ENCODE results near the gene VANGL2. TPM values are rescaled to one million over a fixed set of nuclear protein-coding genes. Genes with fewer than 3 reads are reported as not detected.
A peak's percentile ranks its signal among the peaks of the same experiment; 100 is the strongest.

VANGL2 gene
- total and polyA plus RNA-seq, 2 experiments from 2014 or later = 17.7 to 51.3 TPM

DNA sequence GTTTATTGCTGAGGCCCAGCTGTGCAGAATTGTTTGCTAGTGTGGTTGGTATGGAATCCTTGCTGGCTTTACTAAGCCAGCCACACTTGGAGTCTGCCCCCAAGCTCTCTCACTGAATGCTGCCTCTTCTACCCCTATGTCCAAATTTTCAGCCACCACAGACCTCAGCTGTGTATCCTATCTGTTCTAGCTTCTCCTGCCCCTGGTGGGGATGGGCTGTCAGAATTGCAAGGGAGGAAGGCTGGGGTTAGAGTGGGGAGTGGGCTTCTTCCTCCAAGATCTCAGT is 29.1 kb upstream of the VANGL2 start:
- peaks cover 10% of the 10 kb centered on the region for H3K27me3 Mint-ChIP-seq (ENCODE audit: insufficient read depth, low read depth, poor library complexity)
- H3K27ac ChIP-seq (ENCODE audit: low read depth) = no peak overlapping the region
- H3K36me3 Mint-ChIP-seq (ENCODE audit: low read depth) = no peaks in the 10 kb centered on the region; the same call in 2 of the 3 replicates
- peak overlapping the region; percentile 37 for H3K27ac Mint-ChIP-seq
- TF ChIP-seq POLR2AphosphoS5 (IDR thresholded peaks at IDR 0.05; ENCODE audit: low read depth) = no peak
- TF ChIP-seq, protein P1, sequence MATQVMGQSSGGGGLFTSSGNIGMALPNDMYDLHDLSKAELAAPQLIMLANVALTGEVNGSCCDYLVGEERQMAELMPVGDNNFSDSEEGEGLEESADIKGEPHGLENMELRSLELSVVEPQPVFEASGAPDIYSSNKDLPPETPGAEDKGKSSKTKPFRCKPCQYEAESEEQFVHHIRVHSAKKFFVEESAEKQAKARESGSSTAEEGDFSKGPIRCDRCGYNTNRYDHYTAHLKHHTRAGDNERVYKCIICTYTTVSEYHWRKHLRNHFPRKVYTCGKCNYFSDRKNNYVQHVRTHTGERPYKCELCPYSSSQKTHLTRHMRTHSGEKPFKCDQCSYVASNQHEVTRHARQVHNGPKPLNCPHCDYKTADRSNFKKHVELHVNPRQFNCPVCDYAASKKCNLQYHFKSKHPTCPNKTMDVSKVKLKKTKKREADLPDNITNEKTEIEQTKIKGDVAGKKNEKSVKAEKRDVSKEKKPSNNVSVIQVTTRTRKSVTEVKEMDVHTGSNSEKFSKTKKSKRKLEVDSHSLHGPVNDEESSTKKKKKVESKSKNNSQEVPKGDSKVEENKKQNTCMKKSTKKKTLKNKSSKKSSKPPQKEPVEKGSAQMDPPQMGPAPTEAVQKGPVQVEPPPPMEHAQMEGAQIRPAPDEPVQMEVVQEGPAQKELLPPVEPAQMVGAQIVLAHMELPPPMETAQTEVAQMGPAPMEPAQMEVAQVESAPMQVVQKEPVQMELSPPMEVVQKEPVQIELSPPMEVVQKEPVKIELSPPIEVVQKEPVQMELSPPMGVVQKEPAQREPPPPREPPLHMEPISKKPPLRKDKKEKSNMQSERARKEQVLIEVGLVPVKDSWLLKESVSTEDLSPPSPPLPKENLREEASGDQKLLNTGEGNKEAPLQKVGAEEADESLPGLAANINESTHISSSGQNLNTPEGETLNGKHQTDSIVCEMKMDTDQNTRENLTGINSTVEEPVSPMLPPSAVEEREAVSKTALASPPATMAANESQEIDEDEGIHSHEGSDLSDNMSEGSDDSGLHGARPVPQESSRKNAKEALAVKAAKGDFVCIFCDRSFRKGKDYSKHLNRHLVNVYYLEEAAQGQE (IDR thresholded peaks at IDR 0.05; ENCODE audit: unreplicated experiment) = no peak
- TF ChIP-seq EZH2phosphoT487 (IDR thresholded peaks at IDR 0.05; ENCODE audit: unreplicated experiment) = no peak
- no peak for TF ChIP-seq ZNF331 (CRISPR knock-in tag; IDR thresholded peaks at IDR 0.05; ENCODE audit: low read depth)
- TF ChIP-seq NANOG (IDR thresholded peaks at IDR 0.05; ENCODE audit: borderline replicate concordance) = no peak
- TF ChIP-seq, protein P2, sequence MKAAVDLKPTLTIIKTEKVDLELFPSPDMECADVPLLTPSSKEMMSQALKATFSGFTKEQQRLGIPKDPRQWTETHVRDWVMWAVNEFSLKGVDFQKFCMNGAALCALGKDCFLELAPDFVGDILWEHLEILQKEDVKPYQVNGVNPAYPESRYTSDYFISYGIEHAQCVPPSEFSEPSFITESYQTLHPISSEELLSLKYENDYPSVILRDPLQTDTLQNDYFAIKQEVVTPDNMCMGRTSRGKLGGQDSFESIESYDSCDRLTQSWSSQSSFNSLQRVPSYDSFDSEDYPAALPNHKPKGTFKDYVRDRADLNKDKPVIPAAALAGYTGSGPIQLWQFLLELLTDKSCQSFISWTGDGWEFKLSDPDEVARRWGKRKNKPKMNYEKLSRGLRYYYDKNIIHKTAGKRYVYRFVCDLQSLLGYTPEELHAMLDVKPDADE (IDR thresholded peaks at IDR 0.05) = no peak
- TF ChIP-seq, protein P3, sequence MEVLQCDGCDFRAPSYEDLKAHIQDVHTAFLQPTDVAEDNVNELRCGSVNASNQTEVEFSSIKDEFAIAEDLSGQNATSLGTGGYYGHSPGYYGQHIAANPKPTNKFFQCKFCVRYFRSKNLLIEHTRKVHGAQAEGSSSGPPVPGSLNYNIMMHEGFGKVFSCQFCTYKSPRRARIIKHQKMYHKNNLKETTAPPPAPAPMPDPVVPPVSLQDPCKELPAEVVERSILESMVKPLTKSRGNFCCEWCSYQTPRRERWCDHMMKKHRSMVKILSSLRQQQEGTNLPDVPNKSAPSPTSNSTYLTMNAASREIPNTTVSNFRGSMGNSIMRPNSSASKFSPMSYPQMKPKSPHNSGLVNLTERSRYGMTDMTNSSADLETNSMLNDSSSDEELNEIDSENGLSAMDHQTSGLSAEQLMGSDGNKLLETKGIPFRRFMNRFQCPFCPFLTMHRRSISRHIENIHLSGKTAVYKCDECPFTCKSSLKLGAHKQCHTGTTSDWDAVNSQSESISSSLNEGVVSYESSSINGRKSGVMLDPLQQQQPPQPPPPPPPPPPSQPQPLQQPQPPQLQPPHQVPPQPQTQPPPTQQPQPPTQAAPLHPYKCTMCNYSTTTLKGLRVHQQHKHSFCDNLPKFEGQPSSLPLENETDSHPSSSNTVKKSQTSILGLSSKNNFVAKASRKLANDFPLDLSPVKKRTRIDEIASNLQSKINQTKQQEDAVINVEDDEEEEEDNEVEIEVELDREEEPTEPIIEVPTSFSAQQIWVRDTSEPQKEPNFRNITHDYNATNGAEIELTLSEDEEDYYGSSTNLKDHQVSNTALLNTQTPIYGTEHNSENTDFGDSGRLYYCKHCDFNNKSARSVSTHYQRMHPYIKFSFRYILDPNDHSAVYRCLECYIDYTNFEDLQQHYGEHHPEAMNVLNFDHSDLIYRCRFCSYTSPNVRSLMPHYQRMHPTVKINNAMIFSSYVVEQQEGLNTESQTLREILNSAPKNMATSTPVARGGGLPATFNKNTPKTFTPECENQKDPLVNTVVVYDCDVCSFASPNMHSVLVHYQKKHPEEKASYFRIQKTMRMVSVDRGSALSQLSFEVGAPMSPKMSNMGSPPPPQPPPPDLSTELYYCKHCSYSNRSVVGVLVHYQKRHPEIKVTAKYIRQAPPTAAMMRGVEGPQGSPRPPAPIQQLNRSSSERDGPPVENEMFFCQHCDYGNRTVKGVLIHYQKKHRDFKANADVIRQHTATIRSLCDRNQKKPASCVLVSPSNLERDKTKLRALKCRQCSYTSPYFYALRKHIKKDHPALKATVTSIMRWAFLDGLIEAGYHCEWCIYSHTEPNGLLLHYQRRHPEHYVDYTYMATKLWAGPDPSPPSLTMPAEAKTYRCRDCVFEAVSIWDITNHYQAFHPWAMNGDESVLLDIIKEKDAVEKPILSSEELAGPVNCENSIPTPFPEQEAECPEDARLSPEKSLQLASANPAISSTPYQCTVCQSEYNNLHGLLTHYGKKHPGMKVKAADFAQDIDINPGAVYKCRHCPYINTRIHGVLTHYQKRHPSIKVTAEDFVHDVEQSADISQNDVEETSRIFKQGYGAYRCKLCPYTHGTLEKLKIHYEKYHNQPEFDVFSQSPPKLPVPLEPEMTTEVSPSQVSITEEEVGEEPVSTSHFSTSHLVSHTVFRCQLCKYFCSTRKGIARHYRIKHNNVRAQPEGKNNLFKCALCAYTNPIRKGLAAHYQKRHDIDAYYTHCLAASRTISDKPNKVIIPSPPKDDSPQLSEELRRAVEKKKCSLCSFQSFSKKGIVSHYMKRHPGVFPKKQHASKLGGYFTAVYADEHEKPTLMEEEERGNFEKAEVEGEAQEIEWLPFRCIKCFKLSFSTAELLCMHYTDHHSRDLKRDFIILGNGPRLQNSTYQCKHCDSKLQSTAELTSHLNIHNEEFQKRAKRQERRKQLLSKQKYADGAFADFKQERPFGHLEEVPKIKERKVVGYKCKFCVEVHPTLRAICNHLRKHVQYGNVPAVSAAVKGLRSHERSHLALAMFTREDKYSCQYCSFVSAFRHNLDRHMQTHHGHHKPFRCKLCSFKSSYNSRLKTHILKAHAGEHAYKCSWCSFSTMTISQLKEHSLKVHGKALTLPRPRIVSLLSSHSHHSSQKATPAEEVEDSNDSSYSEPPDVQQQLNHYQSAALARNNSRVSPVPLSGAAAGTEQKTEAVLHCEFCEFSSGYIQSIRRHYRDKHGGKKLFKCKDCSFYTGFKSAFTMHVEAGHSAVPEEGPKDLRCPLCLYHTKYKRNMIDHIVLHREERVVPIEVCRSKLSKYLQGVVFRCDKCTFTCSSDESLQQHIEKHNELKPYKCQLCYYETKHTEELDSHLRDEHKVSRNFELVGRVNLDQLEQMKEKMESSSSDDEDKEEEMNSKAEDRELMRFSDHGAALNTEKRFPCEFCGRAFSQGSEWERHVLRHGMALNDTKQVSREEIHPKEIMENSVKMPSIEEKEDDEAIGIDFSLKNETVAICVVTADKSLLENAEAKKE (CRISPR knock-in tag; IDR thresholded peaks at IDR 0.05) = no peak
- TF ChIP-seq JUNB (IDR thresholded peaks at IDR 0.05; ENCODE audit: unreplicated experiment) = no peak
- TF ChIP-seq CREB1 (CRISPR knock-in tag; IDR thresholded peaks at IDR 0.05; ENCODE audit: low read depth) = no peak
- TF ChIP-seq STAT1 (IDR thresholded peaks at IDR 0.05; ENCODE audit: unreplicated experiment) = no peak
- TF ChIP-seq ZNF114 (CRISPR knock-in tag; IDR thresholded peaks at IDR 0.05) = no peak
- ATAC-seq (no peak), DNase-seq (ENCODE audit: low spot score) (no peak)
- peaks cover 48% of the 10 kb centered on the region for H3K4me1 Mint-ChIP-seq
- no peaks in the 10 kb centered on the region for H3K79me2 ChIP-seq (replicated peaks; ENCODE audit: insufficient read depth)
- H3K36me3 ChIP-seq (ENCODE audit: insufficient read depth) = no peaks in the 10 kb centered on the region
- H3K4me2 ChIP-seq = no peak overlapping the region; the same call in 1 of the 2 replicates
- H3K27me3 ChIP-seq (ENCODE audit: insufficient read depth) = no peaks in the 10 kb centered on the region
- no peak overlapping the region for H3K4me3 ChIP-seq
- H3F3A ChIP-seq (replicated peaks; ENCODE audit: low read depth) = 0 out of 2 replicates have a peak, but pooled peaks cover 5% of the 10 kb centered on the region
- H3K9me3 Mint-ChIP-seq = no peaks in the 10 kb centered on the region
- H4K20me1 ChIP-seq (replicated peaks; ENCODE audit: insufficient read depth) = no peaks in the 10 kb centered on the region; the same call in 1 of the 2 replicates
- H2AFZ ChIP-seq = peak overlapping the region; percentile 69
- H3K4me3 Mint-ChIP-seq = no peak overlapping the region
- H3K4me1 ChIP-seq (ENCODE audit: insufficient read depth) = peaks cover 31% of the 10 kb centered on the region
- H3K9me2 ChIP-seq (ENCODE audit: insufficient read depth) = no peaks in the 10 kb centered on the region

Measured in GM23338 (cell line).